Measurements from ENCODE around the gene CTU2.

Gene CTU2

DNA sequence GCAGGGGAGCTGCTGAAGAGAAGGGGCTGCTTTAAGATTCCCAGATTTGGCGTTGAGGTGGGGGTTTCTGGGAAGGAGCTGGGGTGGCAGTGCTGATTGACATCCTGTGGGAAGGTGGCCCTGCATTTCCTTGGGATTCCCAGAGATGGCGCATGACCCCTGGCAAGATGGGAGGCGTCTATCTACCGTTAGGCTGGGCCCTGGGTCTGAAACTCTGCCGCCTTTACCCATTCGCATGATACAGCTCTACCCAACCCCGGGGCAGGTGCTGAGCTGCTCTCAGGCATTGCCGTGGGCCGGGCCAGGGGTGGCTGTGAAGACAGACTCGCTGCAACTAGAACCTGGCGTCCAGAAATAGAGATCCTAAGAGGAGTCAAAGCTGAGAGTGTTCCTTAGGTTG, 33.5 kb upstream of the CTU2 start:
- DNase-seq (ENCODE audit: low read depth in 2 of 2) = no peak
- no peak overlapping the region for H3K4me3 ChIP-seq (replicated peaks in 1 of 2; ENCODE audit: low read depth in 2 of 2, low read length in 2 of 2)
- TF ChIP-seq, protein P1, sequence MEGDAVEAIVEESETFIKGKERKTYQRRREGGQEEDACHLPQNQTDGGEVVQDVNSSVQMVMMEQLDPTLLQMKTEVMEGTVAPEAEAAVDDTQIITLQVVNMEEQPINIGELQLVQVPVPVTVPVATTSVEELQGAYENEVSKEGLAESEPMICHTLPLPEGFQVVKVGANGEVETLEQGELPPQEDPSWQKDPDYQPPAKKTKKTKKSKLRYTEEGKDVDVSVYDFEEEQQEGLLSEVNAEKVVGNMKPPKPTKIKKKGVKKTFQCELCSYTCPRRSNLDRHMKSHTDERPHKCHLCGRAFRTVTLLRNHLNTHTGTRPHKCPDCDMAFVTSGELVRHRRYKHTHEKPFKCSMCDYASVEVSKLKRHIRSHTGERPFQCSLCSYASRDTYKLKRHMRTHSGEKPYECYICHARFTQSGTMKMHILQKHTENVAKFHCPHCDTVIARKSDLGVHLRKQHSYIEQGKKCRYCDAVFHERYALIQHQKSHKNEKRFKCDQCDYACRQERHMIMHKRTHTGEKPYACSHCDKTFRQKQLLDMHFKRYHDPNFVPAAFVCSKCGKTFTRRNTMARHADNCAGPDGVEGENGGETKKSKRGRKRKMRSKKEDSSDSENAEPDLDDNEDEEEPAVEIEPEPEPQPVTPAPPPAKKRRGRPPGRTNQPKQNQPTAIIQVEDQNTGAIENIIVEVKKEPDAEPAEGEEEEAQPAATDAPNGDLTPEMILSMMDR (IDR thresholded peaks at IDR 0.05; ENCODE audit: low read depth, low read length) = no peak

DNA sequence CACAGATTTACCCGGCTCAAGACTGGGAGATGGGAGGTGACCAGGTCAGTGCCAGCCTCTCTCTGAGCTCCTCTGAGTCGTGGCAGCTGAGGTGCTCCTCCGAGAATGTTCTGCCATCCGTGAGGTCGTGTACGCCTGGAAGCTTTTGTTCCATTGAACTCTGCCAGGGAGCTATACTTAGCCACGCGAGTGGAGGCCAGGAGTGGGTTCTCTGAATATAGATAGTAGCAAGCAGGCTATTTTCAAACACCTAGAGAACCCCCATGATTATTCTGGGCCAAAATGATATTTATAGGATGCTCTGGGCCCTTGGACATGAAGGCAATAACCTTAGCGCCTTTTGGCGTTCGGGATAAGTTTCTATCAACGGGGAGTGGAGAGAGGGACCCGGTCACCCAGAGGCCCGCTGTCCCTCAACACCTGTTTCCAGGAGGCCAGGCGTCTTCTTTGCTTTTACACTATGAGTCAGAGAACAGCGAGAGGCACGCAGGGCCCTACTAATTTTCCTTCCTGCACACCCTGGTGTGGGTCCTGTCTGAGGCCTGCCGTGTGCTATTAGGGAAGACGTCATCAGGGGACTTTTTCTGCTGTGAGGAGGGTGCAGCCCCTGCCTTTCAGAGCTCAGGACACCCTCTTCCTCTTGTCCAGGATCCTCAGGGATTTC, 32.5 kb upstream of the CTU2 start:
- TF ChIP-seq, protein P1 (IDR thresholded peaks at IDR 0.05; ENCODE audit: low read depth, low read length) = no peak
- no peak overlapping the region for H3K4me3 ChIP-seq (replicated peaks in 1 of 2; ENCODE audit: low read depth in 2 of 2, low read length in 2 of 2)
- no peak for DNase-seq (ENCODE audit: low read depth in 2 of 2)

DNA sequence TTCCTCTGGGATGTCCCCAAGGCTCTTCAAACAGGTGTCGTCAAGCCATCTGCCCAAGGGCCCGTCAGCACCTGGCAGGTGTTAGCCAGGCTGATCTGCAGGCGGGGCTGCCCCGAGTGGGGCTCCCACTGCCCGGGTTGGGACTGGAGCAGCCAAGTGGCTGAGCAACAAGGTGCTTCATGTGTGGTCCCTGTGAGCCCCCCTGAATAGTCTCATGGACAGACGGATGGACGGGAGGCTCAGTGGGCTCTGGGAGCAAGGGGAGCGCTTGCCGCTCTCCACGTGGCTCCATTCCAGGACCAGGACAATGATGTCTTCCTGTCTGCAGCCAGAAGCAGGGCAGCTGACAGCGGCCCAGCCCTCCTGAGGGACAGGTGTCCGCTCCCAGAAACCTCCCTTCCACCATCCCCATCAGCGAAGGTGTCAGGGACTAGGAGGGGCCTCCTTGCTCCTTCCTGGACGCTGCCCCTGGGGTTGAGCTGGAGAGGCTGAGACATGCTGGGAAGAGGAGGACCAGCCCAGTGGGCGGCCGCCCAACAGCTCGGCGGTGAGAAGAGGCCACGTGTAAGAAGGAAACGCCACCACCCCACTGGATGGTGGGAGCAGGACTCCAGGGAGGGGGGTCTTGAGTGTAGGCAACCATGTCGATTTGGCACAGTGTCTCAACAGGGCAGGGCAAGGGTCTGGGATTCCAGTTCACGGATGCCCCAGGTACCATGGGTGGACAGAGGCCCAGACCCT, 29.6 kb upstream of the CTU2 start:
- H3K4me3 ChIP-seq (replicated peaks in 1 of 2; ENCODE audit: low read depth in 2 of 2, low read length in 2 of 2) = no peak overlapping the region
- DNase-seq (ENCODE audit: low read depth in 2 of 2) = no peak
- TF ChIP-seq, protein P1 (IDR thresholded peaks at IDR 0.05; ENCODE audit: low read depth, low read length) = no peak

DNA sequence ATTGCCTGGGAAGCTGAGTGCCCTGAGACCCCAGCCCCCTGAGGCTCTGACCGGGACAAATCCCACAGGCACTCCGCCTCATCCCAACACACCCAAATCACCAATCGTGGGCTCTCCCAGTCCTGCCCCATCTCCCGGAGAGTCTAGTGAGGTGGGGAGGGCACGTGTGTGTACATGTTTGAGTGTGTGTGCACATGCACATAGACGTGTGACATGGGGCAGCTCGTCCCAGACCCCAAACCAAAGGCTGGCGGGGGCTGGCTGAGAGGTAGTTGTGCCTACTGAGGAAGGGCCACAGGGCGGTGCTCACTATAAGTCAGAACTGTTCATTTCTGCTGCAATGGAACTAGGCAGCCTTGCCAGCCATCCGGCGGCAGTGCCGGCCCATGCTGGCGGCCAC, 28.6 kb upstream of the CTU2 start:
- H3K4me3 ChIP-seq (replicated peaks in 1 of 2; ENCODE audit: low read depth in 2 of 2, low read length in 2 of 2) = no peak overlapping the region
- TF ChIP-seq, protein P1 (IDR thresholded peaks at IDR 0.05; ENCODE audit: low read depth, low read length) = no peak
- DNase-seq (ENCODE audit: low read depth in 2 of 2) = no peak

DNA sequence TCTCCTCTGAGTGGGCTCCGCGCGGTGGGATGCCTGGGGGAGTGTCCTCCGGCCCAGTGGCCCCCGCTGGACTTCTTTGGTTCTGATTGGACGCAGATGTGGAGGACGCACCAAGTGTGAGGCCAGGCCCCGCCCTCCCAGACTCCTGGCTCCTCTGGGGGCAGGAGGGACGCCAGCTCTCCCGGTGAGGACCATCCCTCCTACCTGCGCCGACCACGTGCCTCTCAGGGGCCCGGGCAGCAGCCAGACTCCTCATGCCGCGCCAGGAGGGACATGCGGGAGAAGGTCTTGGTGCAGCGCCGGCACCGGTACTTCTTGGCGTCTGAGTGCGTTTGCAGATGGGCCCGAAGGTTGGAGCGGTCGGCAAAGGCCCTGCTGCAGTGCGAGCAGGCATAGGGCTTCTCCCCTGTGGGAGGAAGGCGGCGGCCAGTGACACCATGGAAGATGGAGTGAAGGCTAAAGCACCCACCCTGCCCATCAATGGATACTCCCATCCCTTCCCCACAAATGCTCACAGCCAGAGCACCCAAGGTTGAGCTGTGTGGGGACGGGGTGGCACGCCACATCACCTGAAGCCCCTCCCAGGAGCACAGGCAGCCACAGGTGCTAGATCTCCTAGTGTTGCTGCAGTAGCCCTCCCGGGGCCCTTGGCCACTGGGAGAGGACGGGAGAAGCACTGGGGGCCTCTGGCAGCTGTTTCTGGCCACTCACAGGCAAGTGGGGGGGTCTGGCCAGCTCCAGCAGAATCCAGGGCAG, 27.9 kb upstream of the CTU2 start:
- no peak overlapping the region for H3K4me3 ChIP-seq (replicated peaks in 1 of 2; ENCODE audit: low read depth in 2 of 2, low read length in 2 of 2)
- no peak for DNase-seq (ENCODE audit: low read depth in 2 of 2)
- TF ChIP-seq, protein P1 (IDR thresholded peaks at IDR 0.05; ENCODE audit: low read depth, low read length) = no peak

DNA sequence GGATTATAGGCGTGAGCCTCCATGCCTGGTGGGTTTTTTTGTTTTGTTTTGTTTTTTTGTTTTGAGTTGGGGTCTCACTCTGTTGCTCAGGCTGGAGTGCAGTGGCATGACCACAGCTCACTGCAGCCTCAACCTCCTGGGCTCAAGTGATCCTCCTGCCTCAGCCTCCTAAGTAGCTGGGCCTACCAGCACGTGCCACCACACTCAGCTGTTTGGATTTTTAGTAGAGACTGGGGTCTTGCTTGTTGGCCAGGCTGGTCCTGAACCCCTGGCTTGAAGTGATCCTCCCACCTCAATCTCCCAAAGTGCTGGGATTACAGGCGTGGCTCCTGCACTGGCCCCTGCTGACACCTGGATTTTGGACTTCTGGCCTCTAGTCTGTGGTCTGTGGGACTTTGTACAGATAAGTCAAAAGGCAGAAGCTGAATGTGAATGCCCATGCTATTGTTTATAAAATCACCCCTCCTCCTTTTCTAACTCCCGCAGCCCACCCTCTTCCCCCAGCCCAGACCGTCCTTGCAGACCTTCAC, 25.7 kb upstream of the CTU2 start:
- no peak overlapping the region for H3K4me3 ChIP-seq (replicated peaks in 1 of 2; ENCODE audit: low read depth in 2 of 2, low read length in 2 of 2)
- DNase-seq (ENCODE audit: low read depth in 2 of 2) = no peak
- TF ChIP-seq, protein P1 (IDR thresholded peaks at IDR 0.05; ENCODE audit: low read depth, low read length) = no peak
